Stimulated activated CD8-positive, alpha-beta memory T cell treated with anti-CD3 and anti-CD28 coated beads, Interleukin-4, amount 100 ng/mL, for 4 hours (primary cell): ENCODE data around the gene SLC23A3.
"Not testable (repeated sequence)": the region's sequence is repeated elsewhere in the genome, so short reads cannot be mapped to it uniquely, and the experiment has no call there.

Experiments
- DNase-seq, 2 donors: peaks; one replicate each; pipeline ENCODE4 v3.0.0-alpha.2; 2020; ENCODE audit warnings: low read depth in 2 of 2, low spot score in 1 of 2

The SLC23A3 gene

GRCh38 chr2:219205981-219206327, 36.1 kb upstream of the SLC23A3 start:
- no peak for DNase-seq

DNA sequence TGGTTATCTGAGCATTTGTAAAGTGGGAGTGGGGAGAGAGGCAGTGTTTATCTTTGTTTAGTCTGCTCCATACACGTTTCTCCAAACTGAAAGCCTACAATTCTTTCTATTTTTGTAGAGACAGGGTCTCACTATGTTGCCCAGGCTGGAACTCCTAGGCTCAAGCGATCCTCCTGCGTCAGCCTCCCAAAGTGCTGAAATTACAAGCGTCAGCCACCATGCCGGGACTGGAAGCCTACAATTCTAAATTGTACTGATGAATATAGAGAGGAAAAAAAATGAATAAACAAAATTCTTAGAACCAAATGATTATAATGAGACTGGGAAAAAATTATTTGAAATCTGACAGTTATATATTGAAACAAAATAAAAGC, 35.3 kb upstream of the SLC23A3 start:
- DNase-seq: no peak

DNA sequence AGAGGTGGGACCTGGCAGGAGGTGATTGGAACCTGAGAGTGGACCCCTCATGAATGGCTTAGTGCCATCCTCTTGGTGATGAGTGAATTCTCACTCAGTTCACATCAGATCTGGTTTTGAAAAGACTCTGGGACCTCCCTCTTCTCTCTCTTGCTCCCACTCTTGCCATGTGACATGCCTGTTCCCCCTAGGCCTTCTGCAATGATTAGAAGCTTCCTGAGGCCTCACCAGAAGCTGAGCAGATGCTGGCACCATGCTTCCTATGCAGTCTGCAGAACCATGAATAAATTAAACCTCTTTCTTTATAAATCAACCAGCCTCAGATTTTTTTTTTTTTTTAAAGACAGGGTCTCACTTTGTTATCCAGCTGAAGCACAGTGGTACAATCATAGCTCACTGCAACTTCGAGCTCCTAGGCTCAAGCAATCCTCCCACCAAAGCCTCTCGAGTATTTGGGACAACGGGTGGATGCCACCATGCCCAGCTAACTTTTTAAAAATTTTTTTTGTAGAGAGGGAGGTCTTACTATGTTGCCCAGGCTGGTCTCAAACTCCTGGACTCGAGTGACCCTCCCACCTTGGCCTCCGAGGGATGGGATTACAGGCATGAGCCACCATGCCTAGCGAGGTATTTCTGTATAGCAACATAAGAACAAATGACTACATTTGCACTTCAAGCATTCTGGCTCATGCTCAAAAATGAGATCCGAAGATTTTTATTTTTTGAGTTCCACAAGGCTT, 34.8 kb upstream of the SLC23A3 start:
- no peak for DNase-seq

GRCh38 chr2:219201331-219201730, 31.5 kb upstream of the SLC23A3 start:
- not testable (repeated sequence) for DNase-seq

GRCh38 chr2:219200502-219201326, 30.9 kb upstream of the SLC23A3 start:
- DNase-seq: not testable (repeated sequence)

DNA sequence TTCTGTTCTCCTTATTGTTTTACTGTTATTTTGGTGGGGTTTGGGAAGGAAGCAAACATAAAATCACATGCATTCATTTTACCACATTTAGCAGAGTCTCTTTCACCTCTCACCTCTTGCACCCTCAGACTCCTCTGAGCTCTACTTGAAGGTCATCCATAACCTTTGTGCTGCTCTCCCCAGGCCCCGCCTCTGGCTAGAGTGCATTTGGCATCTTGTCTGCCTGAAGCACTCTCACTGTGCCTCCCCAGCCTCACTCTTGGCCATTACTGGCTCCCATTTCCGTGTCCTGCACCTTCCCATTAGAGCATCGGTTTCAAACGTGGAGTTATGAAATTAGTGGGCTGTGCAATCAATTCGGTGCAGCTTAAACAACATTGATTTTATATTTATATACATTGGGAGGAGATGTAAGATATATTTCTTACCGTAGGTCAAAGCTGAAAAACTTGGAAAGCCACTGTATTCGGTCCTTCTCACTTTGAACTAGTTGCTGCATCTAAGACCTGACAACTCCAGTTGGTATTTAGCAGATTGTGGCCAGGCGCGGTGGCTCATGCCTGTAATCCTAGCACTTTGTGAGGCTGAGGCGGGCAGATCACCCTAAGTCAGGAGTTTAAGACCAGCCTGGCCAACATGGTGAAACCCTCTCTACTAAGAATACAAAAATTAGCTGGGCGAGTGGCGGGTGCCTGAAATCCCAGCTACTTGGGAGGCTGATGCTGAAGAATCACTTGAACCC, 29.8 kb upstream of the SLC23A3 start:
- no peak for DNase-seq

GRCh38 chr2:219198974-219199373, 29.1 kb upstream of the SLC23A3 start:
- no peak for DNase-seq

DNA sequence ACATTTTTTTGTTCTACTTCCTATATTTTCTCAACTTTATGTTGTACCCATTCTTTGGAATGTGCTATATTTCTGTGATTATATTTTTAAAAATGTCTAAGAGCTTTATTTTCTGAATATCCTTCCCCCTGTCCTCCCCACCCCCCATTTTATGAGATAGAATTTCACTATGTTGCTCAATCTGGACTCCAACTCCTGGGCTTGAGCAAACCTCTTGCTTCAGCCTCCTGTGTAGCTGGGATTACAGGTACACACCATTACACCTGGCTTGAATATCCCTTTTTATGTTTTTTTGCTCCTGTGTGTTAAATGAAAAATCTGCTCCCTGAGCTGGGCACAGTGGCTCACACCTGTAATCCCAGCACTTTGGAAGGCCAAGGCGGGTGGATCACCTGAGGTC, 27.6 kb upstream of the SLC23A3 start:
- no peak for DNase-seq

GRCh38 chr2:219186754-219187456, 17.1 kb upstream of the SLC23A3 start:
- no peak for DNase-seq

DNA sequence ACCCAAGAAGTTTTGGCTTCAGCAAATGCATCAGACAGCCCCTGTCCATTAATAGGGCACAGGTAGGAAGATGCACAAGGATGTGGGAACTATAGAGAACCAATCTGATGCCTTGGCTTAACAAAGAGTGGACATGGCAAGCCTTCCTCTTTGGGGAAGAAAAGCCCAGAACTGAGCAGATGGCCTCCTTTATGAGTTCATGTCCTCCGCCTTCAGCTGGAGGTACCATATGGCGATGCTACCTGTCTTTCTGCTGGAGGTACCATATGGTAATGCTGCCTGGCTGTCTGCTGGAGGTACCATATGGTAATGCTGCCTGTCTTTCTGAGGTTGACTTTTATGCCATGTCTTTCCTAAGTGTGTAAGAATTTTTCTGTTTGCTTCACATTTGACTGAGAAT, 14.3 kb upstream of the SLC23A3 start:
- no peak for DNase-seq

GRCh38 chr2:219183151-219183772, 13.4 kb upstream of the SLC23A3 start:
- no peak for DNase-seq

- DNase-seq: no peak
Measured at GRCh38 chr2:219182331-219183150, 12.7 kb upstream of the SLC23A3 start.

- no peak for DNase-seq
Measured at GRCh38 chr2:219181531-219181930, 11.7 kb upstream of the SLC23A3 start.

DNA sequence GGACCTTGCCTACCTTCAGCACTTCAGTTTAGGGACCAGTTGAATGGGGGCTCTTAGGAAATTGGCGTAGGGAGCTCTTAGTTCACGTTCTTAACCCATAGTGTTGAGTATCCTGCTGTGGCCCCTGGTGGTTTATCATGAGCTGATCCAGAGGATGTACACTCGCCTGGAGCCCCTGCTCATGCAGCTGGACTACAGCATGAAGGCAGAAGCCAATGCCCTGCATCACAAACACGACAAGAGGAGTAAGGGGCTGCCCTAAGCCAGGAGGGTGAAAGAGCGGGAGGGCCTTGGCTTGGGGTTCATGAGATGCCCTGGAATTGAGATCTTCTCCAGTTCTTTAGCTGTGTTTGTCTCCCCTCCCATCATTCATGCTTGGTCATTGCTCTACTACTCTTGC, 11.1 kb upstream of the SLC23A3 start:
- DNase-seq: no peak

DNA sequence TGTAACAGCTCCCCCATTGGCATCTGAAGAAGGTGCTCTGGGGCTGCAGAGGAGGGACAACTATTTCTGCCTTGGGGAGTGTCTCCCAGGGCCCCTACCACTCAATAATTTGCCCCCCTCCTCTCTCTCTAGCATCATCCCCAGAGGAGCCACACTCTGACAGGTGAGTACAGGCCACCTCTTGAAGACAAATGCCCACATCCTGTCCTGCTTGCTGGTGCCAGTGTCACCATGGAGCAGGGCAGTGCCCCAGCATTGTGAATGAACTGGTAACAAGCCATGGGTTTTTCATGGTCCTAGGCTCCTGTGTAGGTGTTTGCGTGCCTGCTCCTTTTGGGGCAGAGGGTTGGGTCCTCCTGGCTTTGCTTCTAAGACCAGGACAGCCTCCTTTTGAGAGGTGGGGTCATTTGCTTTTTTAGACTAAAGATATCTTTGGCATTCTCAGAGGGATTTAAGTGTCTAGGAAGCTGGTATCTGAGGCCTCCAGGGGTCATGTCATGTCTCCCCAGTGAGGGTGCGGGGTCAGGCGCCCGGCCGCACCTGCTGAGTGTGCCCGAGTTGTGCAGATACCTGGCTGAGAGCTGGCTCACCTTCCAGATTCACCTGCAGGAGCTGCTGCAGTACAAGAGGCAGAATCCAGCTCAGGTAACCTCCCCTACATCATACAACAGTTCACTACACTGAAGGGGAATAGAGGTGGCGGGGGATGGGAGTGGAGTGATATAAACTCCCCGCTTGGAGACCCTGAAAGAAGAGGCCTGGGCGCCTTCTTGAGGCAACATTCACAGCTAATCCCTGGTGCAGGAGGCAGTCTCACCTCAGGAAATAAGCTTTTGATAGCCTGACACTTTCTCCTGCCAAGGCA, 10.0 kb upstream of the SLC23A3 start:
- DNase-seq: no peak

DNA sequence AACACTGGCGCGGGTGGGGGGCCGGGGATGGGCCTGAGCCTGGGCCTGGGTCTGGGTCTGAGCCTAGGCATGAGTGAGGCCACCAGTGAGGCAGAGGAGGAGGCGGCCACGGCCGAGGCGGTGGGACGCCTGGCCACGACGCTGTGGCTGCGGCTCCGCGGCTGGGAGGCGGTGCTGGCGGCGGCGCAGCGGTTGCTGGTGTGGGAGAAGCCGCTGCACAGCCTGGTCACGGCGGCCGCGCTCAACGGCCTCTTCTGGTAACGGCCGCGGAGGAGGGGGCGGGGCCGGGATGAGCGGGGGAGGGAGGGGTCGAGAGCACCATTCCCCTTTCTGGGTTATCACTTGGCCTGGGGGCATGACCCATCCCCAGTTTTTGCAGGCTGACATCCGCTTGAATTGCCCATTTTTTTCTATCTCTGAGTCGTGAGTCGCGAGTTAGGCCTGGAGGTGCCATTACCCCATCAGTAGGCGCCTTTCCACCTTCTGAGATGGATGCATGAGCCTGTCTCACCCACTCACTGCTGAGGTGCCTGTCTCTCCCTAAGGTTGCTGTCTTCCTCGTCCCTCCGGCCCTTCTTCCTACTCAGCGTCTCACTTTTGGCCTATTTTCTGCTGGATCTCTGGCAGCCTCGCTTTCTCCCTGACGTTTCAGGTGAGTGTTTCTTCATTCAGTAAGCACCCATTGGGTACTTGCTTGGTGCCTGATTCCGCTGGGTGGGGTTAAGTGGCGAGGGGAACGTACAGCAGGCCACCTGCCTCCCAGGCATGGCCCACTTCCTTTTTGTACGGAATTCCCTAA, 8.7 kb upstream of the SLC23A3 start:
- no peak for DNase-seq

DNA sequence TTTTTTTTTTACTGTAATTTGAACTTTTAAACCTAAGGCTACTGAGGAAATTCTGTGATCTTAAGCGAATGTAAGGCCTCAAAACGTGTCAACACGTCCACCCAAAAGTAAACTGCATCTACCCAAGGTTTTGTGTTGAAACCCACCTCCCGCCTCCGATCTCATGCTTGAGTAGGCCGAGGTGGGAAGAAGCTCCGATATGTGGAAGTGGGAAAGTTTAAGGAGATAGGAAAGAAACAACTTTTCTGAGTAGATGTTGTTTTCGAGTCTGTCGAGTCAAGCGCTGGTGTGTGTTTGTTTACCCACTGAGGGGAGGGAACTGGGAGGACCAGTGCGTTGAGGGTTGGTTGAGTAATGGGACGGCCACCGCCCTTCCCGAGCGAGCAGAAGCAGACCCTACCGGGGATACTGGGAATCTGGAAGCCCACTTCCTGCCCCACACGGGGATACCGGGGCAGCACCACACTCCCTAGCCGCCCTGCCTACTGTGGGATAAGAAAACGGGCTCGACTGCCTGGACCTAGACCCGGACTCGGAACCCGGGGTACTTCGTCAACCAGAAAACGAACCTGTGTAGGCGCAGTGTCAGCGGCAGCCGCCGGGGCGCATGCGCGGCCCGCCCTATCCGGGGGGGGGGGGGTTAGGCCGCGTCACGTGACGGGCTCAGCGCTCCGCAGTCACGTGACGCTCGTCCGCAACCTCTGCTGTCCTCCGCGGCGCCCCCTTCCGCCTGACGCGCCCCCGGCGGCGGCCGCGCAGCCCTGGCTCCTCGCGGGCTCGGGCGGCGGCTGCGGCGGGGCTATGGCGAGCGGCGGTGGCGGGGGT, 7.9 kb upstream of the SLC23A3 start, which contains the start of gene RETREG2:
Gene RETREG2 (plus strand): TSS at position 724 of the 825 bp plus-strand sequence. CDS start 78 bp downstream, at position 802.
- DNase-seq: peak; percentile 40 to 61
